Measurements from ENCODE around the gene ST13.
"Not testable (repeated sequence)": the region's sequence is repeated elsewhere in the genome, so short reads cannot be mapped to it uniquely, and the experiment has no call there.

The ST13 gene

GRCh38 chr22:40791241-40791640 lies 65.2 kb downstream of the ST13 start:
- FAIRE-seq (no peak), DNase-seq (ENCODE audit: insufficient read length, low spot score) (no peak)

GRCh38 chr22:40789131-40789530 lies 67.3 kb downstream of the ST13 start:
- DNase-seq (ENCODE audit: insufficient read length, low spot score): no peak

DNA sequence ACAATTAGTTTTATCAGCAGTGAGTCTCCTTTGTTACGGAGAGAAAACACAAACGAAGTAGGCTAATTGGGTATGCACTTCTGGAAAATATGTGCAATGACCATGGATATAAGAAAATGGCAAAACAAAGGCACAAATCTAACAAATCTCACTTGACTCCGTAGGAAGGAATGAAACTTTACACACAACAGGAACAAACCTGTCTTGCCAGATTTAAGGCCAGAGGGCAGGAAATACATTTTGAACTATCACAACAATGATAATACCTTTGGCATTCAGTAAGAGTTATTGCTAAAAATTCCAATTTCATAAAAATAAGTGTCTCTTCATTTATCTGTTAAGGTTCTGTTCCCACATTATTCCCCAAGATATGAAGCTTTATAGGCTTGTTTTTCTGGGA lies 73.9 kb downstream of the ST13 start:
- no peak for DNase-seq (ENCODE audit: insufficient read length, low spot score)
- FAIRE-seq: no peak

More at GRCh38 chr22:40789131-40789530, 67.3 kb downstream of the ST13 start:
- FAIRE-seq: no peak

DNA sequence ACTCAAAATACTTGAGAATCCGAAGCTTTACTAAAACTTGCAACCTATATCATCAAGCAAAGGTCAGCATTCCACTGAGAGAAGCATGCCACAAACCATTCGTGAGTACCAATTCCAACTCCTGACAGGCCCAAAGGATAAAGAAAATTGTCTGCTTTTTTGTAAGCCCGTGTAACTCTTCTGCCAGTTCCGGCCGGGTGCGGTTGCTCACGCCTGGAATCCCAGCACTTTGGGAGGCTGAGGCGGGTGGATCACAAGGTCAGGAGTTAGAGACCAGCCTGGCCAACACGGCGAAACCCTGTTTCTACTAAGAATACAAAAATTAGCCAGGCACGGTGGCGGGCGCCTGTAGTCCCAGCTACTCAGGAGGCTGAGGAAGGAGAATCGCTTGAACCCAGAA lies 74.7 kb downstream of the ST13 start:
- not testable (repeated sequence) for DNase-seq (ENCODE audit: insufficient read length, low spot score); FAIRE-seq

Data from HTR-8/SVneo (cell line).